ENCODE results near the gene PARK7.

The PARK7 gene

DNA sequence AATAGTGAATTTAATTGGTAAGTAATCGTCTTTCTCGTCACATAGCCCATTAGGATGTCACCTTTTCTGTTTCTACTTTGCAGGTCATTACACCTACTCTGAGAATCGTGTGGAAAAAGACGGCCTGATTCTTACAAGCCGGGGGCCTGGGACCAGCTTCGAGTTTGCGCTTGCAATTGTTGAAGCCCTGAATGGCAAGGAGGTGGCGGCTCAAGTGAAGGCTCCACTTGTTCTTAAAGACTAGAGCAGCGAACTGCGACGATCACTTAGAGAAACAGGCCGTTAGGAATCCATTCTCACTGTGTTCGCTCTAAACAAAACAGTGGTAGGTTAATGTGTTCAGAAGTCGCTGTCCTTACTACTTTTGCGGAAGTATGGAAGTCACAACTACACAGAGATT is 23.3 kb downstream of the PARK7 start:
- Histone ChIP-seq H3K4me2 (ENCODE audit: insufficient read depth, low read length) (no peak overlapping the region), H3K4me3 (ENCODE audit: low read depth in 1 of 2, low read length in 2 of 2) (no peak overlapping the region), H3K9me3 (ENCODE audit: insufficient read depth, low read length, severe bottlenecking) (no peaks in the 10 kb centered on the region), H3K9ac (ENCODE audit: low read depth, low read length) (no peak overlapping the region), H2AFZ (ENCODE audit: low read depth, low read length) (no peak overlapping the region), H3K4me1 (ENCODE audit: insufficient read depth, low read length) (no peaks in the 10 kb centered on the region), H3K36me3 (ENCODE audit: insufficient read depth, low read length) (peaks cover 64% of the 10 kb centered on the region), H3K27ac (ENCODE audit: low read length) (no peak overlapping the region), H4K20me1 (ENCODE audit: insufficient read depth, low read length) (peaks cover 21% of the 10 kb centered on the region; the same call in 1 of the 2 replicates), H3K27me3 (ENCODE audit: insufficient read depth, low read length, poor library complexity) (no peaks in the 10 kb centered on the region), H3K79me2 (ENCODE audit: insufficient read depth, low read length) (no peaks in the 10 kb centered on the region)
- TF ChIP-seq, protein P1, sequence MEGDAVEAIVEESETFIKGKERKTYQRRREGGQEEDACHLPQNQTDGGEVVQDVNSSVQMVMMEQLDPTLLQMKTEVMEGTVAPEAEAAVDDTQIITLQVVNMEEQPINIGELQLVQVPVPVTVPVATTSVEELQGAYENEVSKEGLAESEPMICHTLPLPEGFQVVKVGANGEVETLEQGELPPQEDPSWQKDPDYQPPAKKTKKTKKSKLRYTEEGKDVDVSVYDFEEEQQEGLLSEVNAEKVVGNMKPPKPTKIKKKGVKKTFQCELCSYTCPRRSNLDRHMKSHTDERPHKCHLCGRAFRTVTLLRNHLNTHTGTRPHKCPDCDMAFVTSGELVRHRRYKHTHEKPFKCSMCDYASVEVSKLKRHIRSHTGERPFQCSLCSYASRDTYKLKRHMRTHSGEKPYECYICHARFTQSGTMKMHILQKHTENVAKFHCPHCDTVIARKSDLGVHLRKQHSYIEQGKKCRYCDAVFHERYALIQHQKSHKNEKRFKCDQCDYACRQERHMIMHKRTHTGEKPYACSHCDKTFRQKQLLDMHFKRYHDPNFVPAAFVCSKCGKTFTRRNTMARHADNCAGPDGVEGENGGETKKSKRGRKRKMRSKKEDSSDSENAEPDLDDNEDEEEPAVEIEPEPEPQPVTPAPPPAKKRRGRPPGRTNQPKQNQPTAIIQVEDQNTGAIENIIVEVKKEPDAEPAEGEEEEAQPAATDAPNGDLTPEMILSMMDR (IDR thresholded peaks at IDR 0.05; ENCODE audit: borderline replicate concordance, extremely low read depth, low read length, poor library complexity, severe bottlenecking): no peak
- no peak for TF ChIP-seq EZH2 (IDR thresholded peaks at IDR 0.05; ENCODE audit: borderline replicate concordance, low read depth, low read length, severe bottlenecking)
- DNase-seq: no peak
- no peak for ATAC-seq (ENCODE audit: insufficient read depth, low read depth)

GRCh38 chr1:7985851-7986612 is 24.5 kb downstream of the PARK7 start:
- H3K27ac ChIP-seq (ENCODE audit: low read length): no peak overlapping the region
- H3K9ac ChIP-seq (ENCODE audit: low read depth, low read length): no peak overlapping the region
- no peaks in the 10 kb centered on the region for H3K9me3 ChIP-seq (ENCODE audit: insufficient read depth, low read length, severe bottlenecking)
- no peak overlapping the region for H3K4me2 ChIP-seq (ENCODE audit: insufficient read depth, low read length)
- H2AFZ ChIP-seq (ENCODE audit: low read depth, low read length): no peak overlapping the region
- DNase-seq (no peak), ATAC-seq (ENCODE audit: insufficient read depth, low read depth) (no peak)
- H3K79me2 ChIP-seq (ENCODE audit: insufficient read depth, low read length): no peaks in the 10 kb centered on the region
- peaks cover 62% of the 10 kb centered on the region for H3K36me3 ChIP-seq (ENCODE audit: insufficient read depth, low read length)
- H3K4me1 ChIP-seq (ENCODE audit: insufficient read depth, low read length): no peaks in the 10 kb centered on the region
- peaks cover 17% of the 10 kb centered on the region; the same call in 1 of the 2 replicates for H4K20me1 ChIP-seq (ENCODE audit: insufficient read depth, low read length)
- H3K27me3 ChIP-seq (ENCODE audit: insufficient read depth, low read length, poor library complexity): no peaks in the 10 kb centered on the region
- H3K4me3 ChIP-seq (ENCODE audit: low read depth in 1 of 2, low read length in 2 of 2): no peak overlapping the region
- no peak for TF ChIP-seq EZH2 (IDR thresholded peaks at IDR 0.05; ENCODE audit: borderline replicate concordance, low read depth, low read length, severe bottlenecking)
- TF ChIP-seq, protein P1 (IDR thresholded peaks at IDR 0.05; ENCODE audit: borderline replicate concordance, extremely low read depth, low read length, poor library complexity, severe bottlenecking): no peak

DNA sequence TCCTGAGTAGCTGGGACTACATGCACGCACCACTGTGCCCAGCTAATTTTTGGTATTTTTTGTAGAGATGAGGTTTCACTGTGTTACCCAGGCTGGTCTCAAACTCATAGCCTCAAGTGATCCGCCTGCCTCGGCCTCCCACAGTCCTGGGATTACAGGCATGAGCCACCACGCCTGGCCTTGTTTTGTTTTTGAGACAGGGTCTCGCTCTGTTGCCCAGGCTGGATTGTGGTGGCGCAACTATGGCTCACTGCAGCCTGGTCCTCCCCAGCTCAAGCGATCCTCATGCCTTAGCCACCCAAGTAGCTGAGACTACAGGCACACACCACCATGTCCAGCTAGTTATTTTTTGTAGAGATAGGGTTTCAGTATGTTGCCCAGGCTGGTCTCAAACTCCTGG is 26.0 kb downstream of the PARK7 start:
- H3K36me3 ChIP-seq (ENCODE audit: insufficient read depth, low read length): peaks cover 53% of the 10 kb centered on the region

More for the DNA sequence above, 26.0 kb downstream of the PARK7 start:
- Histone ChIP-seq H3K4me3 (ENCODE audit: low read depth in 1 of 2, low read length in 2 of 2) (no peak overlapping the region), H3K4me1 (ENCODE audit: insufficient read depth, low read length) (no peaks in the 10 kb centered on the region), H2AFZ (ENCODE audit: low read depth, low read length) (no peak overlapping the region), H3K27me3 (ENCODE audit: insufficient read depth, low read length, poor library complexity) (no peaks in the 10 kb centered on the region), H3K27ac (ENCODE audit: low read length) (no peak overlapping the region), H3K9me3 (ENCODE audit: insufficient read depth, low read length, severe bottlenecking) (no peaks in the 10 kb centered on the region), H3K9ac (ENCODE audit: low read depth, low read length) (no peak overlapping the region), H3K4me2 (ENCODE audit: insufficient read depth, low read length) (no peak overlapping the region), H4K20me1 (ENCODE audit: insufficient read depth, low read length) (peaks cover 16% of the 10 kb centered on the region; the same call in 1 of the 2 replicates), H3K79me2 (ENCODE audit: insufficient read depth, low read length) (no peaks in the 10 kb centered on the region)
- ATAC-seq (ENCODE audit: insufficient read depth, low read depth) (no peak), DNase-seq (no peak)
- TF ChIP-seq EZH2 (IDR thresholded peaks at IDR 0.05; ENCODE audit: borderline replicate concordance, low read depth, low read length, severe bottlenecking): no peak
- TF ChIP-seq, protein P1 (IDR thresholded peaks at IDR 0.05; ENCODE audit: borderline replicate concordance, extremely low read depth, low read length, poor library complexity, severe bottlenecking): no peak
